ENCODE data around the gene IL31RA. TPM values are rescaled to one million over a fixed set of nuclear protein-coding genes. Genes with fewer than 3 reads are reported as not detected.

The IL31RA gene
- total and polyA plus RNA-seq, 7 donors, result 0.04 to 2.0 (median 0.20) TPM; not detected in 2

DNA sequence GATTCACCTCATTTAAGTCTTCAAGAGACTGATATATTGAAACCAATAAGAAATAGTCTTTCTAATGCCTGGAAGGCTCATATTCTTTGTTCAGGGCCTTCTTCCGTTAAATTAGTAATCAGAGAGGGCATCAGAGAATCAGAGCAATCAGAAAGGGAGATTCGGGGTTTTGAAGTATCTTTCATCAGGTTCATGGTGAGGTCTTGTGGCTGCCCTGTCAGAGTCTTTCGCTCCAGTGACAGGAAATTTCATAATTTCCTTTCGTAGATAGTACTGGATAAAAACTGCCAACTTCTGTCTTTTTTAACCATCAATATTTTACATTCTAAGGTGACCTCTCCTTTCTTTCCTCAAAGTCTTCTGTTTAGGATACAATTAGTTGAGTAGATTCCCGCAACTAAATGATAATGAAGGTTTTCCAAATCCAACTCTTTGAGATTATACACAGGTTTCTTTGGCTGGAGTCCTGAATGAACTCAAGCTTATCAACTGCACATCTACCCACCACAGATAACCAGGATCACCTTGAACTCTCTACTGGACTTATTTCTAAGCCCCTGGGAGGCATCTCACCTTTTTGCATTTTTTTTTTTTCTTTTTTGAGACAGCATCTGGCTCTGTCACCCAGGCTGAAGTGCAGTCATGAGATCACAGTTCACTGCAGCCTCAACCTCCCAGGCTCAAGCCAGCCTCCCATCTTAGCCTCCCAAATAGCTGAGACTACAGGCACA is 5.5 kb downstream of the IL31RA start:
- 81 to 83% (median 82%) methylated on average over 5 of the region's 5 CpGs for WGBS, 3 donors
- H3K4me3 ChIP-seq, result no peak overlapping the region
- no peak for ATAC-seq
- no peak for DNase-seq
- H3K27me3 ChIP-seq (ENCODE audit: insufficient read depth in 3 of 3, low read length in 2 of 3), result no peaks in the 10 kb centered on the region
- no peaks in the 10 kb centered on the region for H3K9me3 ChIP-seq
- TF ChIP-seq, protein P1, sequence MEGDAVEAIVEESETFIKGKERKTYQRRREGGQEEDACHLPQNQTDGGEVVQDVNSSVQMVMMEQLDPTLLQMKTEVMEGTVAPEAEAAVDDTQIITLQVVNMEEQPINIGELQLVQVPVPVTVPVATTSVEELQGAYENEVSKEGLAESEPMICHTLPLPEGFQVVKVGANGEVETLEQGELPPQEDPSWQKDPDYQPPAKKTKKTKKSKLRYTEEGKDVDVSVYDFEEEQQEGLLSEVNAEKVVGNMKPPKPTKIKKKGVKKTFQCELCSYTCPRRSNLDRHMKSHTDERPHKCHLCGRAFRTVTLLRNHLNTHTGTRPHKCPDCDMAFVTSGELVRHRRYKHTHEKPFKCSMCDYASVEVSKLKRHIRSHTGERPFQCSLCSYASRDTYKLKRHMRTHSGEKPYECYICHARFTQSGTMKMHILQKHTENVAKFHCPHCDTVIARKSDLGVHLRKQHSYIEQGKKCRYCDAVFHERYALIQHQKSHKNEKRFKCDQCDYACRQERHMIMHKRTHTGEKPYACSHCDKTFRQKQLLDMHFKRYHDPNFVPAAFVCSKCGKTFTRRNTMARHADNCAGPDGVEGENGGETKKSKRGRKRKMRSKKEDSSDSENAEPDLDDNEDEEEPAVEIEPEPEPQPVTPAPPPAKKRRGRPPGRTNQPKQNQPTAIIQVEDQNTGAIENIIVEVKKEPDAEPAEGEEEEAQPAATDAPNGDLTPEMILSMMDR (IDR thresholded peaks at IDR 0.05), result no peak
- H3K27ac ChIP-seq, result no peak overlapping the region
- H3K36me3 ChIP-seq (ENCODE audit: insufficient read depth in 1 of 2, low read depth in 1 of 2), result no peaks in the 10 kb centered on the region
- intact Hi-C loops (cut with DNase I), result no loop called here
- no peaks in the 10 kb centered on the region for H3K4me1 ChIP-seq

DNA sequence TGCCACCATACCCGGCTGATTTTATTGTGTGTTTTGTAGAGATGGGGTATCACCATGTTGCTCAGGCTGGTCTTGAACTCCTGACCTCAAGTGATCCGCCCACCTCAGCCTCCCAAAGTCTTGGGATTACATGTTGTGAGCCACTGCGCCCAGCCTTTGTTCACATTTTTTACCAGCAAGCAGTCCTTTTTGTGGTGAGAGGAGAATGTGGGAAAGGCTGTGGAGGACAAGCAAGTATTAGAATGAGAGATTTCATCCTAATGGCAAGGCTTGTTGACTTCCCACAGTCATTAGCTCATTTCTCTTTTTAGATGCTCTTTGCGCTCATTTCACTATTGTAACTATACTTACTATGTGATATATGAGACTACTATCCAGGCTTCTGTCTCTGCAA is 6.1 kb downstream of the IL31RA start:
- H3K4me1 ChIP-seq, result no peaks in the 10 kb centered on the region
- H3K27ac ChIP-seq, result no peak overlapping the region
- H3K9me3 ChIP-seq, result no peaks in the 10 kb centered on the region
- ATAC-seq (no peak), DNase-seq (no peak)
- WGBS, 3 donors, result 85 to 89% (median 86%) methylated on average over 4 of the region's 4 CpGs
- intact Hi-C loops (cut with DNase I), result no loop called here
- no peak overlapping the region for H3K4me3 ChIP-seq
- H3K27me3 ChIP-seq (ENCODE audit: insufficient read depth in 3 of 3, low read length in 2 of 3), result no peaks in the 10 kb centered on the region
- TF ChIP-seq, protein P1 (IDR thresholded peaks at IDR 0.05), result no peak
- no peaks in the 10 kb centered on the region for H3K36me3 ChIP-seq (ENCODE audit: insufficient read depth in 1 of 2, low read depth in 1 of 2)

DNA sequence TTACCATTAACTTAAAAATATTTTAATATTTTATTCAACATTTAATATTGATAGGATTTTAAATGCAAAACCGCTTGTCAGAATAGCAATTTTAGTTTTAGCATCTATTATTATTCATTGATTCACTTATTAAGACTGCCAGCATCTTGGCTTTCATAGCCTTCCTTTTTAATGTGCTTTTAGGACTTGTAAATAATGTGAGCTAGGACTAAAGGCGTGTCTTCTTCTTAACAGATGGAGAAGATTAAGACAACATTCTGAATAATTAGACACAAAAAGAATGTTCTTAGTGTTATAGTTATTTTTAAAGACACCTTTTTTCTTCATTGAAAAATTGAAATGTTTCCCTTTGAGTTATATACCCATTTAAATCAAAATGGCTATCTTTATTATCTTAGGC is 6.9 kb downstream of the IL31RA start:
- Histone ChIP-seq H3K4me1 (no peaks in the 10 kb centered on the region), H3K36me3 (ENCODE audit: insufficient read depth in 1 of 2, low read depth in 1 of 2) (no peaks in the 10 kb centered on the region), H3K9me3 (no peaks in the 10 kb centered on the region), H3K27ac (no peak overlapping the region), H3K27me3 (ENCODE audit: insufficient read depth in 3 of 3, low read length in 2 of 3) (no peaks in the 10 kb centered on the region), H3K4me3 (no peak overlapping the region)
- intact Hi-C loops (cut with DNase I), result no loop called here
- TF ChIP-seq, protein P1 (IDR thresholded peaks at IDR 0.05), result no peak
- 77 to 79% (median 78%) methylated on average over 2 of the region's 2 CpGs for WGBS, 3 donors
- no peak for ATAC-seq
- DNase-seq, result no peak

DNA sequence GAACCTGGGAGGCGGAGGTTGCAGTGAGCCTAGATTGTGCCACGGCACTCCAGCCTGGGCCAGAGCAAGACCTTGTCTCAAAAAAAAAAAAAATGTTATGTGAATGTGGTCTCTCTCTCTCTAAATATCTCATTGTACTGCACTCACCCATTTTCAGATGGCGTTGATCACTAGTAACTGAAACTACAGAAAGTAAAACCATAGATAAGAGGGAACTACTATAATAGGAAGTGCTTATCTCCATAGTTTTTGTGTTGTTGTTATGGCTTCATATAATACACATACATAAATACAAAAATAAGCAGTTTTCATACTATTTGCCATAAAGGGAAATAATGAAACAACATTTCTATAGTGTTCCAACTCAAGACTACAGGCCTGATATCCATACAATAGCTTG is 9.1 kb downstream of the IL31RA start:
- DNase-seq (no peak), ATAC-seq (no peak)
- TF ChIP-seq, protein P1 (IDR thresholded peaks at IDR 0.05), result no peak
- intact Hi-C loops (cut with DNase I), result no loop called here
- H3K9me3 ChIP-seq, result no peaks in the 10 kb centered on the region
- no peaks in the 10 kb centered on the region for H3K27me3 ChIP-seq (ENCODE audit: insufficient read depth in 3 of 3, low read length in 2 of 3)
- H3K27ac ChIP-seq, result no peak overlapping the region
- WGBS, 3 donors, result 57 to 94% (median 79%) methylated on average over 3 of the region's 3 CpGs
- H3K4me3 ChIP-seq, result no peak overlapping the region
- no peaks in the 10 kb centered on the region for H3K4me1 ChIP-seq
- H3K36me3 ChIP-seq (ENCODE audit: insufficient read depth in 1 of 2, low read depth in 1 of 2), result no peaks in the 10 kb centered on the region

DNA sequence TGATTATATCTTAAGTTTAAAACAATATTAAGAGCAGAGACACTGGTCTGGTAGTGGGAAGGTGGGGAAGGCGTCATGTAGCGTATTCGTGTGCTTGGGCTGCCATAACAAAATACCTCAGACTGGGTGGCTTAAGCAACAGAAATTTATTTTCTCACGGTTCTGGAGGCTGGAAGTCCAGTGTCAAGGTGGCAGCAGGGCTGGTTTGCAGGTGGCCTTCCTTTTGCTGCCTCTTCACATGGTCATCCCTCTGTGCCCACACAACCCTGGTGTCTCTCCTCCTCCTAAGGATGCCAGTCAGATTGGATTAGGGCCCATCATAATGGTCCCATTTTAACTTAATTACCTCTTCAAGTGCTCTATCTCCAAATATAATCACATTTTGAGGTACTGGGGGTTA is 9.6 kb downstream of the IL31RA start:
- intact Hi-C loops (cut with DNase I), result no loop called here
- Histone ChIP-seq H3K27ac (no peak overlapping the region), H3K4me1 (no peaks in the 10 kb centered on the region), H3K36me3 (ENCODE audit: insufficient read depth in 1 of 2, low read depth in 1 of 2) (no peaks in the 10 kb centered on the region), H3K27me3 (ENCODE audit: insufficient read depth in 3 of 3, low read length in 2 of 3) (no peaks in the 10 kb centered on the region), H3K9me3 (no peaks in the 10 kb centered on the region), H3K4me3 (no peak overlapping the region)
- TF ChIP-seq, protein P1 (IDR thresholded peaks at IDR 0.05), result no peak
- 73 to 94% (median 82%) methylated on average over 4 of the region's 4 CpGs for WGBS, 3 donors
- DNase-seq (no peak), ATAC-seq (no peak)
